KMS-11 (cell line): ENCODE results near the gene FAM110C.

Experiments used
- H2AFZ ChIP-seq: fragments of 200-600 bp; sonication (generic); 2 replicates; pipeline ENCODE4 v1.6.1; 2016; ENCODE audit warnings: antibody characterized with exemption, mixed run types, low read depth
- H3K27ac ChIP-seq: fragments of 200-600 bp; sonication (generic); 2 replicates; pipeline ENCODE4 v1.6.1; 2016; ENCODE audit warnings: mild to moderate bottlenecking, mixed run types
- H3K27me3 ChIP-seq: fragments of 200-600 bp; sonication (generic); 2 replicates; pipeline ENCODE4 v1.6.1; 2017; ENCODE audit warnings: mild to moderate bottlenecking, low read depth, mixed run types, moderate library complexity; ENCODE audit not compliant: insufficient read depth
- H3K36me3 ChIP-seq: fragments of 200-600 bp; sonication (generic); 2 replicates; pipeline ENCODE4 v1.6.1; 2017; ENCODE audit warnings: mild to moderate bottlenecking, mixed run types; ENCODE audit not compliant: insufficient read depth
- H3K4me1 ChIP-seq: fragments of 200-600 bp; sonication (generic); 2 replicates; pipeline ENCODE4 v1.6.1; 2016; ENCODE audit warnings: mild to moderate bottlenecking, low read depth, mixed run types; ENCODE audit not compliant: poor library complexity, severe bottlenecking
- H3K4me2 ChIP-seq: fragments of 200-600 bp; sonication (generic); 2 replicates; pipeline ENCODE4 v1.7.0; 2016; ENCODE audit warnings: mild to moderate bottlenecking, mixed run types
- H3K4me3 ChIP-seq: fragments of 200-600 bp; sonication (generic); IDR thresholded peaks from 2 replicates; pipeline ENCODE4 v1.6.1; 2017; ENCODE audit warnings: low read depth, low read length, mixed read lengths; ENCODE audit not compliant: insufficient read depth
- H3K79me2 ChIP-seq: fragments of 200-600 bp; sonication (generic); 2 replicates; pipeline ENCODE4 v1.6.1; 2016; ENCODE audit warnings: low read depth, mixed run types; ENCODE audit not compliant: insufficient read depth
- H3K9ac ChIP-seq: fragments of 200-600 bp; sonication (generic); 2 replicates; pipeline ENCODE4 v1.6.1; 2016; ENCODE audit warnings: mild to moderate bottlenecking, mixed run types
- H4K20me1 ChIP-seq: fragments of 200-600 bp; sonication (generic); 2 replicates; pipeline ENCODE4 v1.6.1; 2016; ENCODE audit warnings: mild to moderate bottlenecking, mixed run types; ENCODE audit not compliant: insufficient read depth
- TF ChIP-seq, protein P1 (sequence below): fragments of 200-600 bp; sonication (generic); conservative IDR thresholded peaks from 2 replicates; pipeline ENCODE4 v1.6.1; 2017; ENCODE audit warnings: low read depth, mild to moderate bottlenecking, antibody characterized with exemption, low read length, moderate library complexity, mixed read lengths

Gene FAM110C

DNA sequence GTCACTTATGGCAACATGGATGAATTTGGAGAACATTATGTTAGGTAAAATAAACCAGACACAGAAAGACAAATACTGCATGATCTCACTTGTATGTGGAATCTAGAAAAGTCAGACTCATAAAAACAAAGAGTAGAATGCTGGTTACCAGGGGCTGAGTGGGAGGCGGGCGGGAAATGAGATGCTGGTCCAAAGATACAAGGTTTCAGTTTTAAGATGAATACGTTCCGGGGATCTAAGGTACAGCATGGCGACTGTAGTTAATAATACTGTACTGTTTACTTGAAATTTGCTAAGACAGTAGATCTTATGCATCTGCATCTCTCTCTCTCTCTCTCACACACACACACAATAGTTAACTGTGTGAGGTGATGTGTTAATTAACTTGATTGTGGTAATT, 14.2 kb downstream of the FAM110C start:
- TF ChIP-seq, protein P1, sequence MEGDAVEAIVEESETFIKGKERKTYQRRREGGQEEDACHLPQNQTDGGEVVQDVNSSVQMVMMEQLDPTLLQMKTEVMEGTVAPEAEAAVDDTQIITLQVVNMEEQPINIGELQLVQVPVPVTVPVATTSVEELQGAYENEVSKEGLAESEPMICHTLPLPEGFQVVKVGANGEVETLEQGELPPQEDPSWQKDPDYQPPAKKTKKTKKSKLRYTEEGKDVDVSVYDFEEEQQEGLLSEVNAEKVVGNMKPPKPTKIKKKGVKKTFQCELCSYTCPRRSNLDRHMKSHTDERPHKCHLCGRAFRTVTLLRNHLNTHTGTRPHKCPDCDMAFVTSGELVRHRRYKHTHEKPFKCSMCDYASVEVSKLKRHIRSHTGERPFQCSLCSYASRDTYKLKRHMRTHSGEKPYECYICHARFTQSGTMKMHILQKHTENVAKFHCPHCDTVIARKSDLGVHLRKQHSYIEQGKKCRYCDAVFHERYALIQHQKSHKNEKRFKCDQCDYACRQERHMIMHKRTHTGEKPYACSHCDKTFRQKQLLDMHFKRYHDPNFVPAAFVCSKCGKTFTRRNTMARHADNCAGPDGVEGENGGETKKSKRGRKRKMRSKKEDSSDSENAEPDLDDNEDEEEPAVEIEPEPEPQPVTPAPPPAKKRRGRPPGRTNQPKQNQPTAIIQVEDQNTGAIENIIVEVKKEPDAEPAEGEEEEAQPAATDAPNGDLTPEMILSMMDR = no peak

DNA sequence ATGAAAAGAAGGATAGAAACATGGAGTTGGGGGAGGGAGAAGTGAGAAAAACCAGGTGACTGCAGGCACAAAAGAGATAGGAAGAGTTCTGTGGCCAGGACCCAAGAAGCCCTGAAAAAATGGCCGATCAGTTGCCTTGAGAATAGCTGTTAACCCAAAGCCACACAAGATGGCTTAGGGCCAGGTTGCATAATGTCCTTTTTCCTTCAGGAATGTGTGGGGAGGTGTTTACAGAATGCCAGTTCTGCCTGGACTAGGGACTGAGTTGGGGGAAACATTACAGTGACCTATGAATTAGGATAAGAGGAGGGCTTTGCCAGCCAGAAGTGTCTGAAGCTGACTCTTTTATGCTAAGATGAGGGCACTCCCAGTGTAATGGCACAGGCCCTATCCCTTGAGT, 17.1 kb downstream of the FAM110C start:
- Histone ChIP-seq H4K20me1 (no peaks in the 10 kb centered on the region), H3K4me3 (no peak overlapping the region), H3K36me3 (no peaks in the 10 kb centered on the region), H3K4me1 (peaks cover 10% of the 10 kb centered on the region), H3K9ac (no peak overlapping the region), H3K4me2 (no peak overlapping the region), H3K27me3 (no peaks in the 10 kb centered on the region), H2AFZ (no peak overlapping the region), H3K79me2 (no peaks in the 10 kb centered on the region), H3K27ac (no peak overlapping the region)
- TF ChIP-seq, protein P1 = no peak

More for the DNA sequence above, 14.2 kb downstream of the FAM110C start:
- H3K79me2 ChIP-seq = no peaks in the 10 kb centered on the region
- H2AFZ ChIP-seq = no peak overlapping the region
- no peak overlapping the region for H3K4me2 ChIP-seq
- H3K27ac ChIP-seq = no peak overlapping the region
- no peak overlapping the region for H3K4me3 ChIP-seq
- no peaks in the 10 kb centered on the region for H4K20me1 ChIP-seq
- no peak overlapping the region for H3K9ac ChIP-seq
- no peaks in the 10 kb centered on the region for H3K27me3 ChIP-seq
- H3K36me3 ChIP-seq = no peaks in the 10 kb centered on the region
- H3K4me1 ChIP-seq = no peaks in the 10 kb centered on the region

DNA sequence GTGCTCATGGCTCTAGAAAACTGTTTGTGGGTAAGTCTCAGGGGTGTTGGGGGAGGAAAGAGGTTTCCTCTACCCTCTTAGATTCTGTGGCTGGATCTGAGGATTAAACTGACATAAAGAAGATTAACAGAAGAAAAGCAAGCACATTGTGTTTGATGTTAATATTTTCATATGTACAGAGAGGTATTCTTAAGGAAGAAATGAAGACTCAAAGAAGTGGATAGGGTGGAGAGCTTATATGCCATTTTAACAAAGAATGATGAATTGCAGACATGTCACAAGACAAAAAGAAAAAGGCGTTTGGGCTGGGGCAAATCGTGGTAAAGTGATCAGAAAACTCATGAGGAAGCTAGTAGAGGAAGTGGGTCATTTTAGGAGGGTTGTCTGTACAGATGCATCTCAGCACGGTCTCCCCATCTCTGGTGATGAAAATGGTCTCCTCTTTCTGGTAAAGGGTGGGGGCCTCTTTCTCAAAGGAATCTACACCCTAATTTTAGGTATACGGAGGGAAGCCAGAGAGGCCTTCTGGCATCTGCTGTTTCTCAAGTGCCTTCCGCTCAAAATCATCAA, 17.8 kb downstream of the FAM110C start:
- TF ChIP-seq, protein P1 = no peak
- Histone ChIP-seq H3K36me3 (no peaks in the 10 kb centered on the region), H3K9ac (no peak overlapping the region), H3K4me1 (peaks cover 18% of the 10 kb centered on the region), H3K27me3 (no peaks in the 10 kb centered on the region), H3K79me2 (no peaks in the 10 kb centered on the region), H3K4me2 (no peak overlapping the region), H3K4me3 (no peak overlapping the region), H3K27ac (no peak overlapping the region), H4K20me1 (no peaks in the 10 kb centered on the region), H2AFZ (no peak overlapping the region)

- Histone ChIP-seq H3K9ac (no peak overlapping the region), H3K27me3 (no peaks in the 10 kb centered on the region), H3K4me3 (no peak overlapping the region), H3K4me1 (peaks cover 21% of the 10 kb centered on the region), H3K79me2 (no peaks in the 10 kb centered on the region), H3K4me2 (no peak overlapping the region), H2AFZ (no peak overlapping the region), H3K27ac (no peak overlapping the region), H4K20me1 (no peaks in the 10 kb centered on the region), H3K36me3 (no peaks in the 10 kb centered on the region)
- TF ChIP-seq, protein P1 = no peak
Observed at GRCh38 chr2:26891-27290, 19.4 kb downstream of the FAM110C start.
